ENCODE results near the gene NUDT21. TPM values are rescaled to one million over a fixed set of nuclear protein-coding genes. Genes with fewer than 3 reads are reported as not detected.

Gene NUDT21
- total RNA-seq, 1 experiment from 2014 or later = 97.6 TPM

- in situ Hi-C loops (cut with HindIII; ENCODE audit: low pct_unique_long_range_greater_than_20kb, low sequenced_read_pairs) (no loop called here), intact Hi-C loops (cut with micrococcal nuclease; ENCODE audit: unreplicated experiment) (no loop called here)
- TF ChIP-seq SIN3A (IDR thresholded peaks at IDR 0.05; ENCODE audit: borderline replicate concordance, insufficient read depth, low read depth, low read length) (no peak), POLR2AphosphoS5 (IDR thresholded peaks at IDR 0.05; ENCODE audit: low read depth, low read length) (no peak), TCF7L2 (IDR thresholded peaks at IDR 0.05; ENCODE audit: low read depth, low read length) (no peak)
- DNase-seq (ENCODE audit: low read depth, low spot score) (no peak), ATAC-seq (no peak)
- ChIA-PET CTCF (no interaction called here), POLR2A (no interaction called here)
- Histone ChIP-seq H3K4me1 (ENCODE audit: control insufficient read depth, insufficient read depth, low read length) (no peaks in the 10 kb centered on the region), H3K27me3 (ENCODE audit: control insufficient read depth, insufficient read depth, low read length) (no peaks in the 10 kb centered on the region), H3K9me3 (ENCODE audit: control insufficient read depth, insufficient read depth, low read depth, low read length) (no peaks in the 10 kb centered on the region), H3K4me3 (ENCODE audit: low read depth in 2 of 2, low read length in 2 of 2) (no peak overlapping the region), H3K27ac (ENCODE audit: low read length) (no peak overlapping the region), H3K36me3 (ENCODE audit: control insufficient read depth, insufficient read depth, low read length) (peaks cover 20% of the 10 kb centered on the region)
- no TSS peak for BruUV-seq (replicated peaks)
Observed at GRCh38 chr16:56470232-56470631, 19.1 kb upstream of the NUDT21 start.

GRCh38 chr16:56469748-56470147, 18.6 kb upstream of the NUDT21 start:
- no peak for DNase-seq (ENCODE audit: low read depth, low spot score)
- Histone ChIP-seq H3K27ac (ENCODE audit: low read length) (no peak overlapping the region), H3K36me3 (ENCODE audit: control insufficient read depth, insufficient read depth, low read length) (peaks cover 19% of the 10 kb centered on the region), H3K27me3 (ENCODE audit: control insufficient read depth, insufficient read depth, low read length) (no peaks in the 10 kb centered on the region), H3K4me1 (ENCODE audit: control insufficient read depth, insufficient read depth, low read length) (no peaks in the 10 kb centered on the region), H3K9me3 (ENCODE audit: control insufficient read depth, insufficient read depth, low read depth, low read length) (no peaks in the 10 kb centered on the region), H3K4me3 (ENCODE audit: low read depth in 2 of 2, low read length in 2 of 2) (no peak overlapping the region)
- CTCF ChIA-PET = no interaction called here
- no peak for ATAC-seq
- POLR2A ChIA-PET = no interaction called here
- in situ Hi-C loops (cut with HindIII; ENCODE audit: low pct_unique_long_range_greater_than_20kb, low sequenced_read_pairs) (no loop called here), intact Hi-C loops (cut with micrococcal nuclease; ENCODE audit: unreplicated experiment) (no loop called here)
- TF ChIP-seq CTCF (IDR thresholded peaks at IDR 0.05) (no peak), SIN3A (IDR thresholded peaks at IDR 0.05; ENCODE audit: borderline replicate concordance, insufficient read depth, low read depth, low read length) (no peak), REST (IDR thresholded peaks at IDR 0.05; ENCODE audit: insufficient read depth in 1 of 2, low read depth in 2 of 2, low read length in 1 of 2) (no peak), POLR2AphosphoS5 (IDR thresholded peaks at IDR 0.05; ENCODE audit: low read depth, low read length) (no peak), TCF7L2 (IDR thresholded peaks at IDR 0.05; ENCODE audit: low read depth, low read length) (no peak)
- no TSS peak for BruUV-seq (replicated peaks)

GRCh38 chr16:56468800-56469199, 17.7 kb upstream of the NUDT21 start:
- no peak overlapping the region for H3K27ac ChIP-seq (ENCODE audit: low read length)
- POLR2A ChIA-PET = no interaction called here
- H3K4me1 ChIP-seq (ENCODE audit: control insufficient read depth, insufficient read depth, low read length) = no peaks in the 10 kb centered on the region
- H3K4me3 ChIP-seq (ENCODE audit: low read depth in 2 of 2, low read length in 2 of 2) = no peak overlapping the region
- H3K36me3 ChIP-seq (ENCODE audit: control insufficient read depth, insufficient read depth, low read length) = peaks cover 22% of the 10 kb centered on the region
- BruUV-seq (replicated peaks) = no TSS peak
- no peaks in the 10 kb centered on the region for H3K9me3 ChIP-seq (ENCODE audit: control insufficient read depth, insufficient read depth, low read depth, low read length)
- ATAC-seq (no peak), DNase-seq (ENCODE audit: low read depth, low spot score) (no peak)
- CTCF ChIA-PET = no interaction called here
- H3K27me3 ChIP-seq (ENCODE audit: control insufficient read depth, insufficient read depth, low read length) = no peaks in the 10 kb centered on the region
- intact Hi-C loops (cut with micrococcal nuclease; ENCODE audit: unreplicated experiment) (no loop called here), in situ Hi-C loops (cut with HindIII; ENCODE audit: low pct_unique_long_range_greater_than_20kb, low sequenced_read_pairs) (no loop called here)
- TF ChIP-seq SIN3A (IDR thresholded peaks at IDR 0.05; ENCODE audit: borderline replicate concordance, insufficient read depth, low read depth, low read length) (no peak), REST (IDR thresholded peaks at IDR 0.05; ENCODE audit: insufficient read depth in 1 of 2, low read depth in 2 of 2, low read length in 1 of 2) (no peak), CTCF (IDR thresholded peaks at IDR 0.05) (no peak), TCF7L2 (IDR thresholded peaks at IDR 0.05; ENCODE audit: low read depth, low read length) (no peak), POLR2AphosphoS5 (IDR thresholded peaks at IDR 0.05; ENCODE audit: low read depth, low read length) (no peak)
